GM12892 (cell line): Measurements from ENCODE around the gene RTP4.

Experiments
- POLR2A ChIP-seq: IDR thresholded peaks from 2 replicates; pipeline ENCODE4 v1.6.1; 2011; ENCODE audit warnings: low read depth, low read length, control low read depth
- POLR2AphosphoS5 ChIP-seq: IDR thresholded peaks from 2 replicates; pipeline ENCODE4 v1.6.1; 2011; ENCODE audit warnings: low read depth, low read length, control low read depth
- TAF1 ChIP-seq: IDR thresholded peaks from 2 replicates; pipeline ENCODE4 v1.6.1; 2011; ENCODE audit warnings: low read depth, mild to moderate bottlenecking, control low read depth, low read length, borderline replicate concordance

- TF ChIP-seq POLR2A (no peak), TAF1 (no peak), POLR2AphosphoS5 (no peak)
These were observed 33.7 kb downstream of the RTP4 start for GRCh38 chr3:187401856-187402255.
